NCI-H146 (cell line): Measurements from ENCODE around the gene ZNF502.
"Not testable (repeated sequence)": the region's sequence is repeated elsewhere in the genome, so short reads cannot be mapped to it uniquely, and the experiment has no call there.

Experiments used
- DNase-seq: peaks from one replicate; lab custom pipeline; 2025; lab: John Stamatoyannopoulos, UW

Gene ZNF502

DNA sequence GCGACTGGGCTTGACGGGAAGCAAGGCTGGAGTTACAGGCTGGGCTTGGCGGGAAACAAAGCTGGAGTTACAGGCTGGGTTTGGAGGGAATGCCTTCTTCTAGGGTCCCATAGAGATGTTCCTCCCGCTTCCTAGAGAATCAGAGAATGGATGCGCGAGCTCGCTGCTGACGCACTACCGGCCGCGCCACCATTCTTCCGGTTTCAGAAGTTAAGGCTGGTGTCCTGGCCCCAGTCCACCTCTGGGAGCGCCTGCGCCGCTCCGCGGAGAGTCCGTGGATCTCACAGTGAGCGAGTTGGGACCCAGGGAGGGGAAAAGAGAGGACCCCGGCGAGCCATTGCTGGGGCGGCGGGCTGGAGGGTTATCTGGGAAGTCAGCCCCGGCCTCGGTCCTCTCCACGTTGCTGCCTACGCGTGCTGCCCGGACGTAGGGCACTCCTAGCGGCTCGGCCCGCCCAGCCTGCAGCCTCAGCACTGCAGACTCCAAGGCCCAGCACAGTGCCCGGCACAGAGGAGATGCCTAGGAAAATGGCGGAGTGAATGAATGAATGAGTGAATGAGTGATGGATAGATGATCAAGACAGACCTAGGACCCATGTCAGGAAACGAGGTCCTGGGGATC lies at the start of gene ZNF502:
Gene ZNF502, plus strand, starts transcription at position 206 of the 621 bp plus-strand sequence. CDS start 7,602 bp downstream, outside the sequence.
- peak; percentile 80 for DNase-seq

DNA sequence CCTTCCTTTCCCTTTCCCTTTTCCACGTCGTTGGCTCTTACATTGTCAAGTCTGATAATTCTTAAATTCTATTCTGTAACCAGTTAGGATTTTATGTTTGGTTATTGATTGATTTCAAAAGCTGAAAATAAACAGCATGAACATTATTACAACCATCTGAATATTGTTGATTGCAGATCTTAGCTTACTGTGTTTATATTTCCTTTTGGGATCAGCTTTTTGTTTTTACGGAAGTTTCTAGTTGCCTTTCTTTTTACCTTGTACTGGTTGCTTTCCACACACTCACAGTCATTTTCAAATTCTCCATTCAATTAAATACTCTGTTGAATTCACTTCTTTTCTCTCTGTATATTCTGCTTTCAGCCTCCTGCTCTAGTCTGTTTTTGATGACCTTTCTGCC lies 47.3 kb upstream of the ZNF502 start:
- DNase-seq: no peak

DNA sequence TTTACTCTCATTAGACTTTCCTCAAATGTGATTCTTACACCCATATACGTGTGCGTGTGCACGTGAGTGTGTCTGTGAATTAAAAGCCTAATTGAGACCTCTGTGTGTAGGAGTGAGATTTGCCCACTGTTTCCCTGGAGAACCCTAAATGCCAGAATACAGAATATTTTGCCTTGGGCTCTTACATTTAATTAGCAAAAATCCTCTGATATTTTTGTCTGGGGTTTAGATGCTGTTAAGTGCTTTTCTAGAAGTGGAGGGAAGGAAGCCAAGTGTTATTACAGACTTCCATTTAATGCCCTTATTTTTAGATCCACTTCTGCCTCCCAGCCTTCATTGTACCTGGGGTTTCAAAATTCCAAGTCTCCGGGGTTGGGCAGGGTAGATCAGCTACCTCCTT lies 46.1 kb upstream of the ZNF502 start:
- DNase-seq: no peak

DNA sequence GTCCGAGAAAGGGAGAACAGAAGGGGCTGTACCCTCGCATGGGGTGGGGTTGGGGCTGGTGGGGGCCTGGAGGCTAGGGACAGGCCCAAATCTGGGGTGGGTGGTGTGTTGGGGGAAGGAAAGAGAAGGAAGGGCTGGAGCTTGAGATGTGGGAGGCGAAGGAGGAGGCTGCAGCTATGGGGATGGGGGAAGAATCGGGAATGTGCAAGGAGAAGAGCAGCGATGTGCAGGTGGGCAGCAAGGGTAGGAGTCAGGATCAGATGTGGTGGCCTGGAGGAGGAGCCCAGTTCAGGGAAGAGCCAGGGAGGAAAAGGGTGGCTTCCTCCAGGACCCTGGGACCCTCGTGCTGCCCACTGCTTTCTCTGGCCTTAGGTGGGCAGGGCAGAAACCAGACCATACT lies 42.7 kb upstream of the ZNF502 start:
- no peak for DNase-seq

GRCh38 chr3:44673466-44673865 lies 39.0 kb upstream of the ZNF502 start:
- DNase-seq: not testable (repeated sequence)

DNA sequence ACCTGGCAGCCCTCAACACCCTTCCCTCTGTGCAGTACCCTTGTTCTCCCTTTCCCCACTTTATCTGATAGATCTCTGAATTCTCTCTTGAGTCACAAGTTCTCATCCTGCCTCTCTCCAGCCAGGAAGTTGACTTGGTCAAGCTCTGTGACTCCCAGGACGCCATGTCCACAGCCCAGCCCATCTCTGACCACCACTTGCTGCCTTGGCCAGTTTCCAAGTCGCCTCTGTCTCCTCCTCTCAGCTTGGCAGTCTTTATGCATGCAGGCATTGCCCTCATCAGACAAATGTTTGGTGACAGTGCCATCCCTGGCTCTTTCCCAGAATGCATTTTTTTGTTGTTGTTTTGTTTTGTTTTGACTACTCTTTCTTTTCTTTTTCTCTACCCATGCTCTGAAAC lies 38.2 kb upstream of the ZNF502 start:
- no peak for DNase-seq

DNA sequence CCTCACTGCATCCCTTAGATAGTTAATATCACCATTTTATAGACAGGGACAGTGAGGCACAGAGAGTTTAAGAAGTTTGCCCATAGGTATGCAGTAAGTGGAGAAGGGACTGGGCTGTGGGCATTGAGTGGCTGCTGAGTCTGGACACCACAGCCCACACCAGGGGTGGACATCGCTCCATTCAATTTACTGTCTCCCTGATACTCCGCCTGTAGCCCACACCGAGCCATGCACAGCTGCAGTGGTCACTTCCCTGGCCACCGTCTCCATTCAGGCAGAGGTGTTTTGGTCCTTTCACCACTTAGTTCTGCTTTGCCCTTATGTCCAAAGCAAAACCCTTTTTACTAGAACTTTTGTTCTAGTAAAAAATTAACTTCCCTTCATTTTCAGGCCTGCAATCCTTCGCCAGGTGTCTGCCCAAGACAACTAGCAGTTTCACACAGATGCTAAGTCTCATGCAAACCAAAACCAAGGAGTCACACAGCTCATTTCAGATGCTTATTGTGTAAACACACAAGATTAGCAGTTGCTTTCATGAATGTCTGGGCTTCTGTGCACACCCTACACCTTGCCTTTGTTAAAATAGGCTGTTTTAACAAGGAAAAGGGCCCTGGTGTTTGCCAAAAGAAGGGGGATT lies 33.9 kb upstream of the ZNF502 start:
- DNase-seq: no peak

DNA sequence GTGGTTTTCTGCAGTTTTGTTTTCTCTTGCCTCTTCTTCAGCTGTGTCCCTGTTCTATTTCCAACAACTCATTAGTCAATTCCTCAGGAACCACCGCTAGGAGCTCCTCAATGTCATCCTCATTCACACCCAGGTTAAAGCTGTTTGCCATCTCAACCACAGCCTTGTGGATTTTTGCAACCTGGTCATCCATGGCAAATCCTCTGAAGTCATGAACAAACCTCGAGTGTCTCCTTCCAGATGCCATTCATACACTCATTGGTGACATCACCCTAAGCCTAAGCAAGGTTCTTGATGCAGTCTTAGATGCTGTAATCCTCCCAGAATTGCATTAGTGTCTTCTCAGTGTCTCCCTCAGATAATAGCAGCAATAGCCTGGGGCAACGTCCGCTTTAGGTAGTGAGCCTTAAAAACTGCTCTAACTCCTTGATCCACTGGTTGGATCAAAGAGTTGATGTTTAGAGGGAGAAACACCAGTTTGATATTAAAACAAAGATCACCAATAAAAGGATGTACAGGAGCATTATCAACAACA lies 31.5 kb upstream of the ZNF502 start:
- no peak for DNase-seq

GRCh38 chr3:44682182-44682896 lies 30.1 kb upstream of the ZNF502 start:
- no peak for DNase-seq

DNA sequence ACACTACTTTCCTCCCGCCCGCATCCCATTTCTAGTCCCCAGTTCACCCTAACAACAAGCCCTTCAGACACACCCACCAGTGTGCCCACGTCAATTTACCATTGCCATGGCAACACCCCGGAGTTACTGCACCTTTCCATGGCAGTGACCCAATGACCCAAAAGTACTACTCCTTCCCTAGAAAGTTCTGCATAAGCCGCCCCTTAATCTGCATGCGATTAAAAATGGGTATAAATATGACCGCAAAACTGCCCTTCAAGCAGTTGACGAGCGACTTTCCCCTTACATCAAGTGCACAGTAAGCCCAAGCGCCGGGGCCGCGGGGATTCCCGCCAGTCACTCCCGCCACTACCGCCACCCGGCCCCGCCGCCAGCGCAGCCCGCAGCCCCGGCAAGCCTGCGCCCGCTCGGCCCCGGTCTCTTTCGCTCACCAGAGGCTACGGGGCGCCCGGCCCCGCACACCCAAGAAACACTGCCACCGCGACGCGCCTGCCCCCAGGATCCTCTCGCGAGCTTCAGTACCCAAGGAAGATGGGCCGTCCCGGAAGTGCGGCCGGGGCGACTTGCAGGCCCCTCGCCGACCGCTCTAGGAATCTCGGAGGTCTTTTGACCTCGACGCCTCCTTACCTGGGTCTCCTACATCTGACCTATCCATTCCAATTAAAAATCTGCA lies 27.2 kb upstream of the ZNF502 start:
- peak; percentile 82 for DNase-seq

GRCh38 chr3:44687898-44688297 lies 24.6 kb upstream of the ZNF502 start:
- no peak for DNase-seq

- DNase-seq: no peak
Measured at GRCh38 chr3:44721231-44722102, 9.0 kb downstream of the ZNF502 start.

DNA sequence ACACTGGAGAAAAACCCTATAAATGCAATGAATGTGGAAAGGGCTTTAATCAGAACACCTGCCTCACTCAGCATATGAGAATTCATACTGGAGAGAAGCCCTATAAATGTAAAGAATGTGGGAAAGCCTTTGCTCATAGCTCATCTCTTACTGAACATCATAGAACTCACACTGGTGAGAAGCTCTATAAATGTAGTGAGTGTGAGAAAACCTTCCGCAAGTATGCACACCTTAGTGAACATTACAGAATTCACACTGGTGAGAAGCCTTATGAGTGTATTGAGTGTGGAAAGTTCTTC lies 9.6 kb downstream of the ZNF502 start:
- DNase-seq: no peak

DNA sequence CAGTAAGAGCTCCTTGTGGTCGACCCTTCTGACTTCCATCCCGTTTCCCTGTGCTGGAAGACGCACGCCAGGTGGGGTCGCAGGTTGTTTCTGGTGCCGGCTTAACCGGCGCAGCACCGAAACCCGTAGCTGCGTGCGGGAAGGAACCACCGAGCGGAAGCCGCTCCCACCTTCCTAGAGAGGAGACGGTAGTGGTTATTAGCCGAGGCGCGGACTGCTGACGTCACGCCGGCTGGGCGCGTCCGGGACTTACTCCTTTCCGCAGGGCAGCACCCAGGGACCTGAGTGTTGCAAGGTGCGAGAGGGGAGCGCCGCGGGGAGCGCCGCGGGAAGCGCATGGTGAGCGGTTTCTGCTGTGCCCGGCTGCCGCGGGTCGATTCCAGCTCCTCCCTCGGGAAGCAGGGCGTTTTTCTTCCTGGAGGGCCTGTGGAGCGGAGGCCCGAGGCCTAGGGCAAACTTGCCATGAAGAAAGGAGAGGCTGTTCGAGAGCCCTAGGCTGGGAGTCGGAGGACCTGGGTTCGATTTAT lies 17.0 kb downstream of the ZNF502 start, which contains the start of gene ZNF501:
Gene ZNF501, plus strand, starts transcription at position 252 of the 527 bp plus-strand sequence. CDS start 4,787 bp downstream, outside the sequence.
- peak; percentile 92 for DNase-seq

DNA sequence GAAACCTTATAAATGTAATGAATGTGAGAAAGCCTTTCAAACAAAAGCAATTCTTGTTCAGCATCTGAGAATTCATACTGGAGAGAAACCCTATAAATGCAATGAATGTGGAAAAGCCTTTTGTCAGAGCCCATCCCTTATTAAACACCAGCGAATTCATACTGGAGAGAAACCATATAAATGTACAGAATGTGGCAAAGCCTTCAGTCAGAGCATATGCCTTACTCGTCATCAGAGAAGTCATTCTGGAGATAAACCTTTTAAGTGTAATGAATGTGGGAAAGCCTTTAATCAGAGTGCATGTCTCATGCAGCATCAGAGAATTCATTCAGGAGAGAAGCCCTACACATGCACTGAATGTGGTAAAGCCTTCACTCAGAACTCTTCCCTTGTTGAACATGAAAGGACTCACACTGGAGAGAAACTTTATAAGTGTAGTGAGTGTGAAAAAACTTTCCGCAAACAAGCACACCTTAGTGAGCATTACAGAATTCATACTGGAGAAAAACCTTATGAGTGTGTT lies 22.2 kb downstream of the ZNF502 start:
- no peak for DNase-seq

DNA sequence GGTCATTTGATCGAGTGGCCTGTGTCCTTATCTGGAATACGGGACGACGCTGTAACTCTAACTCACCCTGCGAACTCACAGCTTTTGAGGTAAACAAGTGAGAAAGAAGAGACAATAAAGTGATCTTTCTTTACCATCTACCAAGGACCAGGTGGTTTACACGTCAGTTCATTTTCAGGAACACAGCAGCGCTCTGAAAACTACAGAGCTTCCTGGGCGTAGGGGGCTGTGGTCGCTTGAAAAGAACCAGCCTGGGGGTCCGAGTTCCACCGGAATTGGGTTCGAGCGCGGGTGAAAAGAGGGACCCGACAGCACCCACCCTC lies 48.6 kb downstream of the ZNF502 start:
- DNase-seq: peak; percentile 19

DNA sequence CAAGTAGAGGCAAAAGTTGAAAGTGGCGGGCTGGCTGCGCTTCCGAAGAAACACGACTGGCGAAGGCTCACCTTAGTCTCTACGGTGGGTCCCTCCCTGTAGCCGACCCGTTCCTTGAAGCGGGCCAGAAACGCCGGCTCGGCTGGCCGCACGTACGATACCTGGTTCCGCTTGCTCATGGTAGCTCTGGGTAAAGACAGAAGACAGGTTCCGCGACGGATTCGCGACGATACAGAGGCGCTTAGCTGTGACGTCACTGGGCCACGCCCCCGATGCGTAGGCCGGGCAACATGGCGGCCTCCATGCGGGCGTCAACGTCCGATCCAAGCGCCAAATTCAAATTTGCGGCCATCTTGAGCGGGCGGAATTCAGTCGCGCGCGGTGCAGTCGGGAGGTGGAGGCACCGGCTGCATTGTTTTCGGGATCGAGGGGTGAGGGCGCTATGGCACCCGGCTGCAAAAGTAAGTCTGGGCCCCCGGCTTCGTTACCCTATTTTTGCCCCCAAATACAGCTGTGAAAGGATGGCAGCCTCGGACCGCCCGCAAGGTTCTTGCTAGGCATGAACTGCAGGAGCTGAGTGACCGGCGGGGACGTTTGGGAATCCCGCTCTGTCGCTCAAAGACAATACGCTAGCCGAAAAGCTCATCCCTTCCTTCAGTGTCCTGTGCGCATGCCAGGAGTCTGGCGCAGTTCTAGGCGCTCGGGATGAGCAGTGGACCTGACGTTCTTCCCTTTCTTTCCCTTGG lies 49.1 kb downstream of the ZNF502 start, which contains the start of the genes KIAA1143 and KIF15:
Gene KIAA1143, minus strand, starts transcription at position 196 of the 746 bp plus-strand sequence. Its CDS starts 17 bp downstream, at position 179.
Gene KIF15, plus strand, starts transcription at position 371 of the 746 bp plus-strand sequence. Its CDS starts 72 bp downstream, at position 443.
- DNase-seq: peak; percentile 89

- DNase-seq: no peak
Measured at GRCh38 chr3:44762170-44762677, 49.8 kb downstream of the ZNF502 start.

DNA sequence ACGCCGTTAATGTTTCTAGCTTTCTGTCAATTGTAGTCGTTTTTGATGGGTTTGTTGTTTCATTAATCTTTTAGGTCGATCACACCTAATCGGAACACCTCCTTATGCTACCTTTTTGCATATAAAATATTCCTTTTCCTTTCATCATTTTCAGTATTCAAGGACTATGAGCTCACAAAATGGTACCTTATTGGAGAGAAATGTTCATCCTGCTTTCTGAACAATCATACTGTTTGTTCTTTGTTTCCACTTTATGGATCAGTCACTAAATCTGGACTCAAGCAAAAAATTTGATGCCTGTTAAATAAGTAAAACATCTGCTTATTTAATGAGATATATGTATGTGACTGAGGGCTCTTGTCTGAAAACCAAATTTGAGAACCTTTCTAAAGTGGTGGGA lies 50.2 kb downstream of the ZNF502 start:
- no peak for DNase-seq

GRCh38 chr3:44764248-44764647 lies 51.8 kb downstream of the ZNF502 start:
- no peak for DNase-seq
